GM12892 (cell line): ENCODE data around the gene CAMK1D.

Source experiments
- POLR2AphosphoS5 ChIP-seq: IDR thresholded peaks from 2 replicates; pipeline ENCODE4 v1.6.1; 2011; ENCODE audit warnings: low read depth, low read length, control low read depth
- TAF1 ChIP-seq: IDR thresholded peaks from 2 replicates; pipeline ENCODE4 v1.6.1; 2011; ENCODE audit warnings: low read depth, mild to moderate bottlenecking, control low read depth, low read length, borderline replicate concordance

- TF ChIP-seq TAF1 (no peak), POLR2AphosphoS5 (no peak)
Observed at GRCh38 chr10:12728494-12728893, 379.1 kb downstream of the CAMK1D start.
